SH-SY5Y (cell line): Measurements from ENCODE around the gene AKAP3.

Experiments
- GATA2 ChIP-seq: IDR thresholded peaks from 2 replicates; pipeline ENCODE4 v1.6.1; 2011; ENCODE audit warnings: mild to moderate bottlenecking, low read depth, low read length
- GATA3 ChIP-seq: IDR thresholded peaks from 2 replicates; pipeline ENCODE4 v1.6.1; 2011; ENCODE audit warnings: low read depth, mild to moderate bottlenecking, low read length, moderate library complexity

GRCh38 chr12:4610481-4610880, 38.4 kb downstream of the AKAP3 start:
- TF ChIP-seq GATA2 (no peak), GATA3 (no peak)
